SK-N-SH treated with all-trans-retinoic acid at 6 μM for 48 hours (cell line): ENCODE results near the gene MYH3.

Experiments
- ATAC-seq: fragments of 200-7000 bp; cut with Tn5 transposase; 3 replicates; pipeline ENCODE4 v1.9.1; 2020; ENCODE audit warnings: mild to moderate bottlenecking, moderate library complexity
- ARNTL ChIP-seq: fragments of 450-650 bp; formaldehyde crosslinking; IDR thresholded peaks from 2 replicates; pipeline ENCODE4 v1.5.0; 2020; ENCODE audit warnings: low read depth, mild to moderate bottlenecking, moderate library complexity, borderline replicate concordance
- BACH2 ChIP-seq: fragments of 250-450 bp; sonication (Bioruptor Pico); IDR thresholded peaks from 2 replicates; pipeline ENCODE4 v1.9.0; 2021; ENCODE audit warnings: mild to moderate bottlenecking, borderline replicate concordance
- CREB5 ChIP-seq: fragments of 250-450 bp; sonication (Bioruptor Pico); IDR thresholded peaks from 2 replicates; pipeline ENCODE4 v1.5.1; 2020; ENCODE audit warnings: low read depth, mild to moderate bottlenecking, moderate library complexity
- ESRRG ChIP-seq: fragments of 250-450 bp; sonication (Bioruptor Pico); IDR thresholded peaks from 2 replicates; pipeline ENCODE4 v1.6.1; 2021; ENCODE audit warnings: mild to moderate bottlenecking
- GLIS3 ChIP-seq: fragments of 250-450 bp; sonication (Bioruptor Pico); IDR thresholded peaks from 2 replicates; pipeline ENCODE4 v1.5.0; 2020; ENCODE audit warnings: mild to moderate bottlenecking, moderate library complexity
- ISL1 ChIP-seq: fragments of 250-450 bp; sonication (Bioruptor Pico); IDR thresholded peaks from 2 replicates; pipeline ENCODE4 v2.1.2; 2022; ENCODE audit warnings: mild to moderate bottlenecking, moderate library complexity
- OSR1 ChIP-seq: fragments of 250-450 bp; sonication (Bioruptor Pico); IDR thresholded peaks from 2 replicates; pipeline ENCODE4 v1.8.0; 2022; ENCODE audit warnings: moderate library complexity, mild to moderate bottlenecking, inconsistent platforms
- POU6F1 ChIP-seq: fragments of 250-450 bp; sonication (Bioruptor Pico); IDR thresholded peaks from 2 replicates; pipeline ENCODE4 v1.8.0; 2021; ENCODE audit warnings: low read depth, mild to moderate bottlenecking, moderate library complexity, borderline replicate concordance
- RARB ChIP-seq: fragments of 250-450 bp; sonication (Bioruptor Pico); IDR thresholded peaks from 2 replicates; pipeline ENCODE4 v1.8.0; 2021; ENCODE audit warnings: mild to moderate bottlenecking, moderate library complexity
- SNAI2 ChIP-seq: fragments of 250-450 bp; sonication (Bioruptor Pico); IDR thresholded peaks from 2 replicates; pipeline ENCODE4 v1.5.0; 2020; ENCODE audit warnings: mild to moderate bottlenecking, moderate library complexity
- TCF4 ChIP-seq: fragments of 250-450 bp; sonication (Bioruptor Pico); IDR thresholded peaks from 2 replicates; pipeline ENCODE4 v1.8.0; 2021; ENCODE audit warnings: mild to moderate bottlenecking, moderate library complexity, borderline replicate concordance
- TOX ChIP-seq: fragments of 250-450 bp; sonication (Bioruptor Pico); IDR thresholded peaks from 2 replicates; pipeline ENCODE4 v1.8.0; 2021; ENCODE audit warnings: mild to moderate bottlenecking, moderate library complexity, borderline replicate concordance
- ZC3H10 ChIP-seq: fragments of 250-450 bp; sonication (Bioruptor Pico); IDR thresholded peaks from 2 replicates; pipeline ENCODE4 v1.5.1; 2021; ENCODE audit warnings: mild to moderate bottlenecking, moderate library complexity
- ZFP3 ChIP-seq: fragments of 250-450 bp; sonication (Bioruptor Pico); IDR thresholded peaks from 2 replicates; pipeline ENCODE4 v1.5.0; 2020; ENCODE audit warnings: mild to moderate bottlenecking, moderate library complexity
- ZFP30 ChIP-seq: fragments of 450-650 bp; formaldehyde crosslinking; IDR thresholded peaks from 2 replicates; pipeline ENCODE4 v1.5.0; 2022; ENCODE audit warnings: mild to moderate bottlenecking, moderate library complexity
- ZNF565 ChIP-seq: fragments of 450-650 bp; formaldehyde crosslinking; conservative IDR thresholded peaks from 2 replicates; pipeline ENCODE4 v1.5.0; 2020; ENCODE audit warnings: low read depth, mild to moderate bottlenecking, moderate library complexity
- ZNF70 ChIP-seq: fragments of 450-650 bp; formaldehyde crosslinking; IDR thresholded peaks from 2 replicates; pipeline ENCODE4 v1.5.0; 2020; ENCODE audit warnings: mild to moderate bottlenecking, moderate library complexity
- ZNF8 ChIP-seq: fragments of 450-650 bp; formaldehyde crosslinking; IDR thresholded peaks from 2 replicates; pipeline ENCODE4 v1.5.0; 2020; ENCODE audit warnings: mild to moderate bottlenecking, moderate library complexity
- TF ChIP-seq, protein P1 (sequence below): fragments of 250-450 bp; sonication (Bioruptor Pico); IDR thresholded peaks from 2 replicates; pipeline ENCODE4 v1.5.0; 2020; ENCODE audit warnings: mild to moderate bottlenecking, moderate library complexity
- TF ChIP-seq, protein P2 (sequence below): fragments of 250-450 bp; sonication (Bioruptor Pico); IDR thresholded peaks from 2 replicates; pipeline ENCODE4 v1.5.1; 2021; ENCODE audit warnings: mild to moderate bottlenecking, moderate library complexity

Gene MYH3

DNA sequence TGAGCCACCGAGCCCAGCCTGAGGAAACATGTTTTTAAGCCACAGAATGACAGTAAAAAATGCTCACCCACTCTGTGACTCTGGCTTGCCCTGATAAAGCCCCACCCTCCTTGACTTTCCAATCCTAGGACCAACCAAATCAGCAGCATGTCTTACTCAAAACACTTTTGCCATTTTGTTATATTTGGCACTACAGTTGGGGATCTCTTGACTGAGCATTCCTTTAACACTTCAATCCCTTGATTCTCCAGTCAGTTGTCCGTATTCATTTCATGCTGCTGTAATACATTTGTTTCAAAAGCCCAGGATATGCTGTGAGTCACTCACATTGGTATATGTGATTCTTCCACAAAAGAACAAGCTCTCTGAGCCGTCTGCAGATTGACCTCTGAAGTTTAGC is 8.2 kb downstream of the MYH3 start:
- no peak for ATAC-seq
- TF ChIP-seq RARB (no peak), TCF4 (CRISPR knock-in tag) (no peak), ISL1 (no peak), TOX (CRISPR knock-in tag) (no peak)

GRCh38 chr17:10648381-10648780 is 8.7 kb downstream of the MYH3 start:
- no peak for ATAC-seq
- no peak for TF ChIP-seq ZNF70 (CRISPR knock-in tag)
- no peak for TF ChIP-seq ESRRG (CRISPR knock-in tag)
- no peak for TF ChIP-seq ARNTL (CRISPR knock-in tag)
- no peak for TF ChIP-seq TOX (CRISPR knock-in tag)
- no peak for TF ChIP-seq ISL1
- TF ChIP-seq, protein P1, sequence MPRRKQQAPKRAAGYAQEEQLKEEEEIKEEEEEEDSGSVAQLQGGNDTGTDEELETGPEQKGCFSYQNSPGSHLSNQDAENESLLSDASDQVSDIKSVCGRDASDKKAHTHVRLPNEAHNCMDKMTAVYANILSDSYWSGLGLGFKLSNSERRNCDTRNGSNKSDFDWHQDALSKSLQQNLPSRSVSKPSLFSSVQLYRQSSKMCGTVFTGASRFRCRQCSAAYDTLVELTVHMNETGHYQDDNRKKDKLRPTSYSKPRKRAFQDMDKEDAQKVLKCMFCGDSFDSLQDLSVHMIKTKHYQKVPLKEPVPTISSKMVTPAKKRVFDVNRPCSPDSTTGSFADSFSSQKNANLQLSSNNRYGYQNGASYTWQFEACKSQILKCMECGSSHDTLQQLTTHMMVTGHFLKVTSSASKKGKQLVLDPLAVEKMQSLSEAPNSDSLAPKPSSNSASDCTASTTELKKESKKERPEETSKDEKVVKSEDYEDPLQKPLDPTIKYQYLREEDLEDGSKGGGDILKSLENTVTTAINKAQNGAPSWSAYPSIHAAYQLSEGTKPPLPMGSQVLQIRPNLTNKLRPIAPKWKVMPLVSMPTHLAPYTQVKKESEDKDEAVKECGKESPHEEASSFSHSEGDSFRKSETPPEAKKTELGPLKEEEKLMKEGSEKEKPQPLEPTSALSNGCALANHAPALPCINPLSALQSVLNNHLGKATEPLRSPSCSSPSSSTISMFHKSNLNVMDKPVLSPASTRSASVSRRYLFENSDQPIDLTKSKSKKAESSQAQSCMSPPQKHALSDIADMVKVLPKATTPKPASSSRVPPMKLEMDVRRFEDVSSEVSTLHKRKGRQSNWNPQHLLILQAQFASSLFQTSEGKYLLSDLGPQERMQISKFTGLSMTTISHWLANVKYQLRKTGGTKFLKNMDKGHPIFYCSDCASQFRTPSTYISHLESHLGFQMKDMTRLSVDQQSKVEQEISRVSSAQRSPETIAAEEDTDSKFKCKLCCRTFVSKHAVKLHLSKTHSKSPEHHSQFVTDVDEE (CRISPR knock-in tag): no peak
- no peak for TF ChIP-seq ZFP3 (CRISPR knock-in tag)
- TF ChIP-seq GLIS3 (CRISPR knock-in tag): no peak
- no peak for TF ChIP-seq ZNF8 (CRISPR knock-in tag)
- TF ChIP-seq ZC3H10 (CRISPR knock-in tag): no peak
- no peak for TF ChIP-seq POU6F1 (CRISPR knock-in tag)
- TF ChIP-seq TCF4 (CRISPR knock-in tag): no peak
- TF ChIP-seq CREB5 (CRISPR knock-in tag): no peak
- TF ChIP-seq ZFP30: no peak
- TF ChIP-seq, protein P2, sequence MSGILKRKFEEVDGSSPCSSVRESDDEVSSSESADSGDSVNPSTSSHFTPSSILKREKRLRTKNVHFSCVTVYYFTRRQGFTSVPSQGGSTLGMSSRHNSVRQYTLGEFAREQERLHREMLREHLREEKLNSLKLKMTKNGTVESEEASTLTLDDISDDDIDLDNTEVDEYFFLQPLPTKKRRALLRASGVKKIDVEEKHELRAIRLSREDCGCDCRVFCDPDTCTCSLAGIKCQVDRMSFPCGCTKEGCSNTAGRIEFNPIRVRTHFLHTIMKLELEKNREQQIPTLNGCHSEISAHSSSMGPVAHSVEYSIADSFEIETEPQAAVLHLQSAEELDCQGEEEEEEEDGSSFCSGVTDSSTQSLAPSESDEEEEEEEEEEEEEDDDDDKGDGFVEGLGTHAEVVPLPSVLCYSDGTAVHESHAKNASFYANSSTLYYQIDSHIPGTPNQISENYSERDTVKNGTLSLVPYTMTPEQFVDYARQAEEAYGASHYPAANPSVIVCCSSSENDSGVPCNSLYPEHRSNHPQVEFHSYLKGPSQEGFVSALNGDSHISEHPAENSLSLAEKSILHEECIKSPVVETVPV (CRISPR knock-in tag): no peak
- TF ChIP-seq SNAI2 (CRISPR knock-in tag): no peak
- no peak for TF ChIP-seq BACH2
- TF ChIP-seq OSR1 (CRISPR knock-in tag): no peak
- no peak for TF ChIP-seq ZNF565 (CRISPR knock-in tag)

DNA sequence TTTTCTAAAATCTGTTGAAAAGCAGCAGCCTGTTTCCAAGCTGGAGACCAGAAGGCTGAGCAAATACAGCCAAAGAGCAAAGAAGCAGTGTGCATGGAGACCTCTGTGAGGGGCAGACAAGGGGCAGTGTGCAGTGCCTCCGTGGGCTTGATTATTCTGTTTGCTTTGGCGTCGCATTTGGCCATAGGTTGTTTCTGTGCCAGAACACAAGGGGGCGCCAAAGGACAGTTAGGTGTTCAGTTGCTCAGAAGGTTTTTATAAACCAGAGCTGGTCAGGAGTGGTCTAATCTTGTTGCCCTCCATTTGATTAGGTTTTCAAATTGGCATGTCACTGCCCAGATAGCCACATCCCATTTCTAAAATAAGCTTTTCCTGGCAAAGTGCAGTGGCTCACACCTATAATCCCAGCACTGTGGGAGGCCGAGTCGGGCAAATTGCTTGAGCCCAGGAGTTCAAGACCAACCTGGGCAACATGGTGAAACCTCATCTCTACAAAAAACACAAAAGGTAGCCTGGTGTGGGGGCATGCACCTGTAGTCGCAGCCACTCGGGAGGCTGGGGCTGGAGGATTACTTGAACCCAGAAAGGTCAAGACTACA is 10.6 kb downstream of the MYH3 start:
- TF ChIP-seq ARNTL (CRISPR knock-in tag) (no peak), ZNF70 (CRISPR knock-in tag) (no peak; the same call in 1 of the 2 replicates), TOX (CRISPR knock-in tag) (no peak)

DNA sequence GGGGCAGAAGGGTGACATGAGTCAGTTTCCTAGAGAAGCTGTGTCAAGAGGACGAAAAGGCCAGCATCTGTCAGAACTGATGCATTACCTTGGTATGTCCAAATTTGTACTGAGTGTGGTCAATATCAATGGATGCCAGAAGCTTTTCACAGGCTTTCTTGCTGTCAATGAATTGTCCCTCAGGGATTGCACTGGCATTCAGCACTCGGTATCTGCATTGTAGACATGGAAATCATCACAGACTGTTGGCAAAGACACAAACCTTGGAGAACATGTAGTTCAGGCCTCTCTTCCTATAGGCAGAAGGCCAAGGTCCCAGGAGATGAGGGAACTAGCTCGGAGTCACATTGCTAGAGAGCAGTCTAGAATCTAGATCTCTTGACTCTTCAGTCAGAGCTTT is 16.6 kb downstream of the MYH3 start:
- TF ChIP-seq, protein P2 (CRISPR knock-in tag): no peak
- no peak for TF ChIP-seq TOX (CRISPR knock-in tag)
- no peak for TF ChIP-seq BACH2
- TF ChIP-seq CREB5 (CRISPR knock-in tag): no peak
- TF ChIP-seq GLIS3 (CRISPR knock-in tag): no peak
- ATAC-seq: no peak

More for the DNA sequence above, 10.6 kb downstream of the MYH3 start:
- ATAC-seq: peak; percentile 97
